Rectal smooth muscle tissue (tissue), 1 donor: Measurements from ENCODE around the gene DSC3.

ENCODE experiments used
- H3K27ac ChIP-seq: one replicate; pipeline ENCODE4 v1.7.0; 2013; ENCODE audit warnings: low read depth, low read length, inconsistent platforms
- H3K27me3 ChIP-seq: one replicate; pipeline ENCODE4 v1.7.0; 2013; ENCODE audit warnings: low read length; ENCODE audit not compliant: control insufficient read depth, insufficient read depth
- H3K36me3 ChIP-seq: one replicate; pipeline ENCODE4 v1.7.0; 2013; ENCODE audit warnings: low read length; ENCODE audit not compliant: control insufficient read depth, insufficient read depth
- H3K4me1 ChIP-seq: one replicate; pipeline ENCODE4 v1.7.0; 2013; ENCODE audit warnings: low read length; ENCODE audit not compliant: control insufficient read depth, insufficient read depth
- H3K4me3 ChIP-seq: one replicate; pipeline ENCODE4 v1.7.0; 2013; ENCODE audit warnings: low read length
- H3K9ac ChIP-seq: one replicate; pipeline ENCODE4 v1.7.0; 2013; ENCODE audit warnings: low read length

DSC3 gene

DNA sequence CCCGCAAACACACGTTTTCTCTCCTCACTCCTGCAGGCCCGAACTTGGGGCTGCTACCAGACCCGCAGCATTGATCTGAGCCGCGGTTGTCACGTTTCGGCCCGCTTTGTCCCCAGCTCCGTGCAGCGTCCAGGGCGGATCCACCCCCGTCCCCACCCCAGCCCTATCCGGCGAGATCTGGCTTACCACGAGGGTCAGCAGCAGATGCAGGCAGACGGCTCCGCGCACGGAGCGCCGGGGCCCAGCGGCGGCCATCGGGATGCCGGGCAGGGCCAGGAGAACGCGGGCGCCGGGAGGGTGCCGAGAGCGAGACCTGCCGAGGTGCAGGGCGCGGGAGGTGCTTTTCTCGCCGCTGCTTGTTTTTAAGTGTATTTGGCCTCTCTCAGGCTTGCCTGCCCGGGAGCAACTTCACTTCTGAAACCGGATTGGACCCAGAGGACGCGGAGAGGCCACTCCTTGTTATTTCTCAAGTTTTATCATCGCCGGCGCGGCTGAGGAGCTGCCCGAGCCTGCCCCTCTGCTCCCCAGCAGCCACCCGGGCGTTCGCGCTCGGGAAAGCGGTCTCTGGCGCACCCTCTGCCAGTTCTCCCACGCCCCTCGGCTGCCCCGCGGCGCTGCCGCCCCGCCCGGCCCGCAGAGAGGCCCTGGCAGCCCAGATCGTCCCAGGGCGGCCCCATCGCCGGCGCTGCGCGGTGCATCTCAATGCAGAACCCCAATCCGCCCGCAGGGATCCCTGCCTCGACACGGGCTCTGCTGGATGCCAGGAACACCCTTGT is at the start of gene DSC3:
Gene DSC3, minus strand, starts transcription at position 337 of the 776 bp plus-strand sequence. Its CDS starts 82 bp downstream, at position 255.
- H3K9ac ChIP-seq = no peak within 1 kb of the TSS
- H3K27me3 ChIP-seq = peaks cover 16% of the 10 kb centered on the region
- H3K27ac ChIP-seq = no peak within 1 kb of the TSS
- H3K4me1 ChIP-seq = no peaks in the 10 kb centered on the region
- no peaks in the 10 kb centered on the region for H3K36me3 ChIP-seq
- H3K4me3 ChIP-seq = peak within 1 kb of the TSS; percentile 48

DNA sequence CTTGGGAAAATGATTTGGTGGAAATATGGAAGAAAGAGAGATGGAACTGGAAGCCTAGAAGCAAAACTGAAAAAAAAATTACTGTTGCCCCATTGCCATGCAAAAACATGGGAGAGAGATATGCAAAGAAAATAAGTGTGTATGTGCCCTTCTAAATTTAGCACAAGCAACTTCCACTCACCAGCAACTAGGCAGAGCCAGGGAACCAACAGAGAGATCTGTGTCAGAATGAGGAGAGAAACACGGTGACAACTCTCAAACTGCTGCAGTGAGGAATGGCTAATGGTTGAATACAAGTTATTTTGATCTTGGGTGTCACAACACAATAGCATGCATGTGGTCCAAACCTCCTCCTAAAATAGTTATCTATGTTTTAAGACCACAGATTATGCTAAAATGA is 48.8 kb upstream of the DSC3 start:
- no peak overlapping the region for H3K9ac ChIP-seq
- H3K36me3 ChIP-seq = no peaks in the 10 kb centered on the region
- H3K4me1 ChIP-seq = no peaks in the 10 kb centered on the region
- no peak overlapping the region for H3K27ac ChIP-seq
- H3K4me3 ChIP-seq = no peak overlapping the region
- H3K27me3 ChIP-seq = no peaks in the 10 kb centered on the region

DNA sequence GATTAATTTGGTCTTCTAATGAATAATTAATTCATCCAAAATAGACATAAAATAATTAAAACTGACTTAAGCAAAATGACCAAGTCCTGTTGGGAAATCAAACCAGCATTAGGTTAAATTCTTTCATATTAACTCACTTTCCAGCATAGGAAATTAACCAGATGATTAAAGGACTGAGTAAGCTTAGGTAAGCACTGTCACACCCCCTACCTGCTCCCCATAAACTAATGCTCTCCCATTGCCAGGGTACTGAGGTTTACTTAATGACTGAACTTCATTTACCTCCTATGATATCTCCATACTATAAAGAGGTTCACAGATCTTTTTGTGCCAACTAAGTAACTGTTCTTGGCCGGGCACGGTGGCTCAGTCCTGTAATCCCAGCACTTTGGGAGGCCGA is 46.0 kb upstream of the DSC3 start:
- Histone ChIP-seq H3K36me3 (no peaks in the 10 kb centered on the region), H3K27me3 (no peaks in the 10 kb centered on the region), H3K4me1 (no peaks in the 10 kb centered on the region), H3K4me3 (no peak overlapping the region), H3K27ac (no peak overlapping the region), H3K9ac (no peak overlapping the region)

DNA sequence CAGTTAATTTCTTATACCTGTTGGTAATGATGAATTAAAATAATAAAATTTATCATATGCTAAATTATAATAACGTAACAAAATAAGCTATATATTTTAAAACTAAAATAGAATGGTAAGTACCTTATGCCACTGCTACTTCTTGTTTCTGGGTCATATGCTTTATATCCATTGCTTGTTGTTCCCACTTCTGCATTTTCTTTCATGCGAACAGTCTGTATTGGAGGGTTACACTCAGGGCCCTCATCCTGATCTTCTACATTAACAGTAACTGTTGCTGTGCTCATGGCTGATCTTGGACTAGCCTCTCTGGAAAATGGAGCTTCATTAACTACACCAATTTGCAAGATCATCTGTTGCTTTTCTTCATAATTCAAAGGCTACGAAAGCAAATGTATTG is 37.4 kb upstream of the DSC3 start:
- Histone ChIP-seq H3K9ac (no peak overlapping the region), H3K4me3 (no peak overlapping the region), H3K27me3 (no peaks in the 10 kb centered on the region), H3K27ac (no peak overlapping the region), H3K36me3 (no peaks in the 10 kb centered on the region), H3K4me1 (no peaks in the 10 kb centered on the region)

DNA sequence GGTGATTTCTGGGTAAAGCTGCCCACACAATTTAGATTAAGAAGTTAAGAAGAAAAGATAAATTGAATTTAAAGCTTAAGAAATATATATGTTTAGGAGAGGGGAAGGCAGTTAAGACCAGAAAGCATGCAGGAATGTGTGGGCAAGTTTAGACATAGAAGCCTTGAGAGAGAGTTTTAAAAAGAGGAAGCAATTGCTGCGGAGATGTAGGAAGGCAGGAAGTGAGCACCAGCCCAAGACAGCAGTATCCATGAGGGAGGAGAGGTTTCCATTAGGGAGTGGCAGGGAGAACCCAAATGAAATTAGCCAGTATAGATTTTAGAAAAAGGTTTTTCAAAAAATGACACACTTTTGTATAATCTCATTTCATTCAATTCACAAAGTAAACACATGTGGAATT is 35.3 kb upstream of the DSC3 start:
- Histone ChIP-seq H3K4me3 (no peak overlapping the region), H3K9ac (no peak overlapping the region), H3K36me3 (no peaks in the 10 kb centered on the region), H3K4me1 (no peaks in the 10 kb centered on the region), H3K27me3 (no peaks in the 10 kb centered on the region), H3K27ac (no peak overlapping the region)

DNA sequence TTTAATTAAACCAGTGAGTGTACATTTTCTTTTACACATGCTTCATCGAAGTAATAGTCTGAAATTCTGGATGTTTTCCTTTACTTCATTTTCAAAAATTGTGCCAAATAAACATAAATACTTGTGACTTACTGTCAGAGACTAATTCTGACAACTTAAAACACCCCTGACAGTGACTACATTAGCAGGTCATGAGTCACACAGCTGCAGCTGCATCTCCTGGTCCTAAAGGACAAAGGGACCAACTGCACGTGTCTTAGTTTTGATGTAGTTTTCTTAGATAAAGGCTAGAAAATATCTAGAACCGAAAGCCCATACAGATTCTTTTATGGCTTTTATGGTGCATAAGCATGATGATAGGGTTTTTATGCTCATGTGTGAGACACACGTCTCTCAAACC is 29.6 kb upstream of the DSC3 start:
- H3K27me3 ChIP-seq = no peaks in the 10 kb centered on the region
- no peak overlapping the region for H3K27ac ChIP-seq
- no peak overlapping the region for H3K9ac ChIP-seq
- no peaks in the 10 kb centered on the region for H3K36me3 ChIP-seq
- no peak overlapping the region for H3K4me3 ChIP-seq
- no peaks in the 10 kb centered on the region for H3K4me1 ChIP-seq

DNA sequence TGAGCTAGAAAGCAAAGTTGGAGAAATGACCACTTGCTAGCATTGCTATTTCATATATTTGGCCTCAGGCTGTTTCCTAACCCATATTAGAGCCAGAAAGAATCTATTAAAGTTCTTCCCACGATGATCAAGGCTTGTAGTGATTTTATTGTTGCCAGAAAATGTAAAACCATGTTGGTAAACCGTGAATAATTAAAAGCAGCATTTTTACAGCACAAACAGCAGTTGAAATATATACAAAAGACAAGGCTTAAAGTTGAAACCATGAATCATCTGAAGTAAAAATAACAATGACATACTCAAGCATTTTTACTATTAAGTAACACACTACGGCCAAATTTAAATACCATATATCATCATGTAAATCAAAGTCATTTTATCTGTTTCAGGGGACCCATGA is 27.7 kb upstream of the DSC3 start:
- H3K4me1 ChIP-seq = no peaks in the 10 kb centered on the region
- no peaks in the 10 kb centered on the region for H3K27me3 ChIP-seq
- H3K9ac ChIP-seq = no peak overlapping the region
- H3K36me3 ChIP-seq = no peaks in the 10 kb centered on the region
- H3K4me3 ChIP-seq = no peak overlapping the region
- no peak overlapping the region for H3K27ac ChIP-seq

DNA sequence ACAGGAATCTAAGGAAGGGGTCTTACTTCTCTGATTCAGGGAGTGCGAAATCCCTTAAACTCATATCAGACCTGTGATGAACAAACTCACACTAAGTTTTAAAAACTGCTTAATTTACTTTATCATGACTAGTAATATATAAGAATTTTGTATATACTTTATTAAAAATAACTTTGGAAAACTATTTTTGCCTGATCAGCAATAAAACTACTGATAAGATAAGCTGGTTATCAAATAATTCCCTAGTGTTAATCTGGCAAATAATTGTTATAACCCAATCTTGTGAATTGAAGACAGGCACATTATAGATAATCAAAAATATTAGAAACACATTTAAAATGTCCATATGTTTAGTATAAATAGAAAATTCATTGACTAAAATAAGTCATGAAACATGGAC is 23.7 kb upstream of the DSC3 start:
- Histone ChIP-seq H3K27ac (no peak overlapping the region), H3K9ac (no peak overlapping the region), H3K36me3 (no peaks in the 10 kb centered on the region), H3K4me1 (no peaks in the 10 kb centered on the region), H3K4me3 (no peak overlapping the region), H3K27me3 (no peaks in the 10 kb centered on the region)

DNA sequence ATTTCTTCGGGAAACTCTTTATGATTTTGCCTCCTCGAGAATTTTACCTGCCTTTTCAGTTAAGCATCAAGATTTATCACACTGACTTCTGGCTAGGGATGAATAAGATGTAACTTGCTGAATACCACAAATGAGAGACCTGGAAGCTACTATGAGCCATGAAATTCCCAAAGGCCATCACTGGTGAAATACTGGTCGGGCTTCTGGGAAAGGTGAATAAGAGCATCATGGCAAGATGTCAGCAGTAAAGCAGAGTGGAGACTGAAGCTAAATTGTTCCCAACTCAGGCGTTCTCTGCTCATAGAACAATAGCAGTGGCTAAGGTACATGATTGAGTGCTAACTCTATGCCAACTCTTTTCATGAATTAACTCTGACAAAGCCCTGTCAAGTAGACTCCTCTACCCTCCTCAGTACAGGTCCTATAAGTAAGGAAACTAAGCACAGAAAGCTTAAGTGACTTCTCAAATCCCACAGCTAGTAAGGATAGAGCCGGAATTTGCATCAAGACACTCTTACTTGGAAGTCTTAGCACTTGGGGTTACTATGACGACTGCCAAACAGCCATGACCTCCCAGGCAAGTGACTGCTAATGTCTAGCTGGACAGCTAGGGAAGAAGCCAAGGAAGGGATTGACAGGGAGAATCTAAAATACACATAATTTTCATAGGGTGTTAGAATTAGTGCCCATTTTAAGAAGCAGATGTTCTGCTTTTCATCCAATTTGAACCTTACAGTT is 22.7 kb upstream of the DSC3 start:
- Histone ChIP-seq H3K4me1 (no peaks in the 10 kb centered on the region), H3K4me3 (no peak overlapping the region), H3K27me3 (no peaks in the 10 kb centered on the region), H3K9ac (no peak overlapping the region), H3K36me3 (no peaks in the 10 kb centered on the region), H3K27ac (no peak overlapping the region)

DNA sequence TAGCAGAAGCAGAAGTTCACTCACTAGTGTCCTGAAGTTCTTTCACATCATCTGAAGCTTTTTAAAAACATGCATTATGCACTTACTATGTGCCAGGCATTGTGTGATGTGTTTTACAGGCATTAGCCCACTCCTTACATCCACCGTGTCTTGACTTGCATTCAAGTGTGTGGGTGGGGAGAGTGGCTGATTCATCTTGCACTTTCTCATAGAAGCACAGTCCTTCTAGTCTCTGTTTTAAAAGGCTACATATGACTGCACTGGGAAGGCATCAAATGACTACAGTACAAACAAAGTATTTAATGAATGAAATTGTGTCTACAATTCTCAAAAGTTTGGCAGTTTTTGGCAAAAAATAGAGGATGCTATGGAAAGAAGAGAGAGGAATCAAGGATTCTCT is 21.6 kb upstream of the DSC3 start:
- H3K36me3 ChIP-seq = no peaks in the 10 kb centered on the region
- no peaks in the 10 kb centered on the region for H3K4me1 ChIP-seq
- H3K27ac ChIP-seq = no peak overlapping the region
- no peak overlapping the region for H3K9ac ChIP-seq
- H3K4me3 ChIP-seq = no peak overlapping the region
- no peaks in the 10 kb centered on the region for H3K27me3 ChIP-seq

DNA sequence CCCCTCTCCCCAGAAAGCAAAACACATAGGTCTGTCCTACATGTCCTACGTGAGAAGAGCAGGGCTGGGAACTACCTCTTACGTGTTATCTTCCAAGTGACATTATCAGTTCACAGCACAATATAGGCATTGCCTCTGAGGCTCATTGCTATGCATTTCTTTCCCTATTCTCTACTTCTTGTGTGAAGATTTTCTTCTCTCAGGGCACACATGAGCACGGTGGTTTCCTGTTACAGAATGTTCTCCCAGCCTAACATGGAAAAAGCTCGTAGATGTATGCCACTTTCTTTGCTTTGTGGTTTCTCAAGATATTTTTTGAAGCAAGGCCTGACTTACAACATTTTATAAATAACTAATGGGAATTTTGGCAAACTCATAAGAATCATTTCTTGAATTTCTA is 19.4 kb upstream of the DSC3 start:
- Histone ChIP-seq H3K27ac (no peak overlapping the region), H3K27me3 (no peaks in the 10 kb centered on the region), H3K36me3 (no peaks in the 10 kb centered on the region), H3K4me3 (no peak overlapping the region), H3K9ac (no peak overlapping the region), H3K4me1 (no peaks in the 10 kb centered on the region)

DNA sequence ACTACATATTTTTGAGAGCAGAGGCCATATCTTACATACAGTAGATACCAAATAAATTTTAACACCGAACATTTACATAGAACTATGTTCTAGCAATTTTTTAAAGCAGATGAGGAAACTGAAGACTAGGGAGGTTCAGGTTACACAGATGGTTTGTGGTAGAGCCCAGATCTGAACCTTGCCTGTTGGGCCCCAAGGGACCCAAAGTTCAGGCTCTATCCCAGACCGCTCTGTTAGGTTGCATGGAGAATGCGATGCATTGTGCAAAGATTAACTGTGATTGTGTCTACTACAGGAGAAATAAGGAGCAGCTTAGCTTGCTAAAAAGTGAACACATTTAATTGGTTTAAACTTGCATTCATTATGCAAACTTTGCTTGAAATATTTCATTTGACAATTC is 16.4 kb upstream of the DSC3 start:
- no peak overlapping the region for H3K4me3 ChIP-seq
- H3K9ac ChIP-seq = no peak overlapping the region
- no peak overlapping the region for H3K27ac ChIP-seq
- no peaks in the 10 kb centered on the region for H3K36me3 ChIP-seq
- H3K27me3 ChIP-seq = no peaks in the 10 kb centered on the region
- no peaks in the 10 kb centered on the region for H3K4me1 ChIP-seq

DNA sequence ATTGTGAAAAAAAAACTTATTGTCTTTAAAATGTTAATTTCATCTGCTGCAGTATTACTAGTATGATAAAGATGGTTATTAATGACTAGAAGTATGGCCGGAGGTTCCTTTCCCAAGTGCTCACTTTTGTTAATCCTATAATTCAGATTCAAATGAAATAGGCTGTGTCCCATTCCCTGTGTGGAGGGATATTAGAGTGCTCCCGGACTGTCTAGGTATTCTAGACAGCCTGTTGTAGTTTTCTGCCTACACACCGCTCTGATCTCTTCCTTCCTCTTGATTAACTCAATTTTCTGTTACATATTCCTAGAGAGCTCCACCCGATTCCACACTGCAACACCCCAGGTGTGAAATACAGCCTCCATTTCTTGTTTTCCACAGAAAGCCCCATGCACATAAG is 15.4 kb upstream of the DSC3 start:
- no peak overlapping the region for H3K9ac ChIP-seq
- no peak overlapping the region for H3K4me3 ChIP-seq
- no peaks in the 10 kb centered on the region for H3K36me3 ChIP-seq
- no peaks in the 10 kb centered on the region for H3K27me3 ChIP-seq
- H3K27ac ChIP-seq = no peak overlapping the region
- H3K4me1 ChIP-seq = no peaks in the 10 kb centered on the region
